Glomerular visceral epithelial cell (primary cell): ENCODE results near the gene CHST11.
"Not testable (repeated sequence)": the region's sequence is repeated elsewhere in the genome, so short reads cannot be mapped to it uniquely, and the experiment has no call there.

Experiments used
- DNase-seq: peaks from one replicate; pipeline ENCODE4 v3.0.0-alpha.2; 2016; ENCODE audit errors: extremely low spot score

CHST11 gene

DNA sequence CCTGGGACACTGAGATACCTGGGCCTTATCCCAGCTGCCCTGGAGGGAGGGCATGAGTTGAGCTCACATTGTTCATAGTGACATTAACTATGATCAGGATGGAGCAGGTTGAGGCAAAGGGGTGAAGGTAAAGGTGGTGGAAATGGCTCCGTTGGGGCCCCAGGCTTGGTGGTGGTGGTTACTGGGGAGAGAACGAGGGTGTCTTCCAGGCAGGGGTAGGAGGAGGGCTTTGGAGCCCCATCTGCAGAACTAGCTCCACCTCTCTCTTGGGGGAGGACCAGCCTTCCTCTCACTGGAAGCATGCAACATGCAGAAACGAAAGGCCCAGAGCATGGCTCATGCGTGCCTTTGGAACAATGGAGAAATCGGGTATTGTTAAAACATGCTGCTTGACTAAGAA lies 284.3 kb downstream of the CHST11 start:
- DNase-seq, result no peak

DNA sequence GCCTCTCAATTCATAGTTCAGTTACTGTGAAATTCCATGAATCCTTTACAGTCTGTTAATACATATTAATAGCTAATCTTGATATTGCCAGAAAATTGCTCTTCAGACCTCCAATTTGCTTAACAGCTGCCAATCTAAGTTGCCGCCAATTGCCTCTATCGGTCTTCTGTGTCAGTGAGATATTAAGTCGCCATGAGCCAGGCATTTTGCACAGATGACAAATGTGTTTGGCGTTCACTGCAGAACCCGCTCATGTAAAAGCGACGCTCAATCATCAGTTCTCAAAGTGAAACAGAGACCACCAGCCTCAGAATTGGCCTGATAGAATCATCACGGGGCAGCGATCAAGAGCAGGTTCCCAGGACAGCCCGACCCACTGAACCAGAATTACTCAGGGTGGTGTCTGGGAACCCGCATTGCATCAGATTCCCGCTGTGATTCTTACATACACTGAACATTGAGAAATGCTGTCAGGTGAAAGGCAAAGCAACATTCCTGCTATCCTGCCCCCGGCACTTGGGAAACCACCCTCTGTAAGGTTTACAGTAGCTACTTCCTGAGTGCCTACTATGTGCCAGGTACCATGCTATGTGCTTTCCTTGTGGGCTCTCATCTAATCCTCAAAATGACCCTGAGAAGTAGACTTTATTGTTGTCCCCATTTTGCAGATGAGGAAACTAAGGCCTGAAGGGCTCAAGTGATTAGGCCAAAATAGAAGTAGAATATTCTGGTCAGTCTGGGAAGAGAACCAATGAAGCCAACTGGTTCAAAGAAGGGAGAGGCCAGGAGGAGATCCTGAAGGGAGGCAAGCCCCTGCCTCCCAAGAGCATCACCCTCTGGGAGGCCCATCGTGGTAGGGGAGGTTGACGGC lies 285.0 kb downstream of the CHST11 start:
- no peak for DNase-seq

DNA sequence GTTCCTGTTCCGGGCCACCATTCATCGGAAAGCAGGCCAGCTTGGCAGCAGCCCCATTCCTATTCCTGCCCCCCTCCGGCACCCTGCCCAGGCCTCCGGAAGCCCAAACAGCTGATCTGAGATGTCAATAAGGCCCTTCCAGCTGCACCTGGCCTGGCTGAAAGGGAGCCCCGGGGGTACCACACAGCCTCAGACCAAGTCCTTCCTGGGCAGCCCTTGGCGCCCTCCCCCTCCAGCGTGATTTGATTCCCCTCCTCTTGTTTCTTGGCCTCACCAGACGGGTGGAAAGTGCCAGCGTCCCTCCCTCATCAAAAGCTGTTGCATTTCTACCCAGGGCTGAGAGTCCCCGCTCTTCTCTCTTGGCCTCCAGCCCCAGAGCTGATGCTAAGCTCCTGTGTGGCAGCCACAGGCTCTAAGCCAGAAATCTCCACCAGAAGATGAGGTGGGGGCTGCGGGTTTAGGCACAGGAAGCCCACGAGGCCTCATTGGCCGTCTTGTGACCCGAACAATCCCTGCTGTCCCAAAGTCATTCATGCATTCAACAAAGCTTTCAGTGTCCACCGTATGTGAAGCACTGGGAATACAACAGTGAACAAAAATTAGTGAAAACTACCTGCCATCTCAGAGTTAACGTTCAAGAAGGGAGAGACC lies 285.9 kb downstream of the CHST11 start:
- DNase-seq, result no peak

DNA sequence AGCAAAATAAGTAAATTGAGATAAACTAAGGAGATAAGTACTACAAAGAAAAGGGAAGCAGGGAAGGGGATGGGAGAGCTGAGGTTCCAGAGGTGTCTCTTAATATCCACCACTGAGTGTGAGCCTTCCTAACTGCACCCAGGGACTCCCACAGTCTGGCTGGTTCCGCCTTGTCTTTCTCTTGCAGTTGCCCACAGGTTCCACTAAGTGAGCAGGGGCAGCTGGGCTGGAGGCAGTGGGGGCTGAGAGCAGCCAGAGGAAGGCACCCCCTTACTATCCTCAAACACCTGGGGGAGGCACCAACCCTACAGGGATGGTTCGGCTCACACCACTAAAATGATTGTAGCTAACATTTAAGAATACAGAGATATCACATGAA lies 286.4 kb downstream of the CHST11 start:
- DNase-seq, result no peak

DNA sequence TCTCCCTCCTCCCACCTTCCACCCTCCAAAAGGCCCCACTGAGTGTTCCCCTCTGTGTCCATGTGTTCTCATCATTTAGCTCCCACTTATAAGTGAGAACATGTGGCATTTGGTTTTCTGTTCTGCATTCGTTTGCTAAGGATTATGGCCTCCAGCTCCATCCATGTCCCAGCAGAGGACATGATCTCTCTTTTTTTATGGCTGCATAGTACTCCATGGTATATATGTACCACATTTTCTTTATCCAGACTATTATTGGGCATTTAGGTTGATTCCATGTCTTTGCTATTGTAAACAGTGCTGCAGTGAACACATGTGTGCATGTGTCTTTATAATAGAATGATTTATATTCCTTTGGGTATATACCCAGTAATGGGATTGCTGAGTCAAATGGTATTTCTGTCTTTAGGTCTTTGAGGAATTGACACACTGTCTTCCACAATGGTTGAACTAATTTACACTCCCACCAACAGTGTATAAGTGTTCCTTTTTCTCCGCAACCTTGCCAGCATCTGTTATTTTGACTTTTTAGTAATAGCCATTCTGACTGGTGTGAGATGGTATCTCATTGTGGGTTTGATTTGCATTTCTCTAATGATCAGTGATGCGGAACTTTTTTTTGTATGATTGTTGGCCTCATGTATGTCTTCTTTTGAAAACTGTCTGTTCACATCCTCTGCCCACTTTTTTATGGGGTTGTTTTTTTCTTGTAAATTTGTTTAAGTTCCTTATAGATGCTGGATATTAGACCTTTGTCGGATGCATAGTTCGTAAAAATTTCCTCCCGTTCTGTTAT lies 287.2 kb downstream of the CHST11 start:
- not testable (repeated sequence) for DNase-seq

DNA sequence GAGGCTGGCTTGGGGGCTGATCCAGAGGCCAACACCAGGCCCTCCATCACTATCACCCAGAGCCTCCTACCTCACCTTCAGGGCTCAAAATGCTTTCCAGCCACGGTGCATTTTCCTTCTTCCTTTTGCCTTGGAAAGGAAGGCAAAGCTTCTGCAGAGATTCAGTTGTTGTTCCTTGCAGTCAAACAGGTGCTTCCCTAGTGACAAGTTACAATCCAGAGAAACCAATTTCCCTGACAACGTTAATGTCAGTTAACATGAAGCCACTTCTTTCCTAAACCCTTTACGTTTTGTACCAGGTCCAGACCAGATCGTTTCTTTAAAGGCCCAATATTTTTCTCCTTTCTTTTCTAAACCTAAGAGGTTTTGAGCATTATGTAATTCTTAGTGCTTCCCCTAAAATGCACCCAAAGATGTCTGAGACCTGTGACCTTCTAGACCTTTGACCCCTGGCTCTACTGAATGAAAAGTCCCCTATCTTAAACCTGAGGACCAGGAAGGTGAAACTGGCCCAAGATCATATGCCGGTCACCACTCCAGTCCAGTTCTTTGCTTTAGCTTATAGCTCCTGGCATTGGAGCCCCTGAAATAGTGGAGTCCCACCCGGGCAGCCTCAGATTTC lies 289.8 kb downstream of the CHST11 start:
- no peak for DNase-seq

DNA sequence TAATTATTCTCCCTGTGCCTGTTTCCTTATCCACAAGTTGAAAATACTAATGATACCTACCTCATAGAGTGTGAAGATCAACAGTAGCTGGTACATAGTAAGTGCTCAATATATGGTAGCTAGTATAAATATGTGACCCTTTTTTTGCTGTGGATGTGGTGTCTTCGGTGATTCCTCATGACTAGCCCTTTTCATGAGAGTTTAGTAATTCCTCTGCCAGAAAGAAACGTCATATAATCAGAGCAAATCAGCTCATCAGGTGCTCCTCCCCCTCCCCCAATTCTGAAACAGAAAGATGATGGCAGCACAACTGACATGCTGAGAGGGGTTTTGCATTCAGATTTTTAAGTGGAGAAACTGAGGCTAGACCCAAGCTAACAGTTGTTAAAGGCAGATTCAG lies 290.6 kb downstream of the CHST11 start:
- no peak for DNase-seq

DNA sequence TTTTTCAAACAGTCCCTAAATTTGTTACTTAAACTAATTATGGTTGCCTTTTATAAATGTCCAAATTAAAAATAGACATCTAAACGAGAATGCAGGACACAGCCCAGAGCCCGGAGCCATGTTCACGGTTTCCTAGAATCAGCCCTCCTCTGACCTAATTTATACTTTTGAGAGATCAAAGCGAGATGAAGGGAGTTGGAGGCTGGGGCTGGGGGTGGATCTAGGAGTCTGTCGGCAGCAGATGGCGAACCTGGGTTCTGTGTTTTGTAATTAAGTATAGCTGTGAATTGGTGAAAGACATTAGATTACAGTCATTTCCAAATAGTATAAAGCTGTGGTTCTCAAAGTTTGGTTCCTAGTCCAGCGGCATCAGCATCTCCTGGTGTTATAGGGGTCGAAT lies 291.2 kb downstream of the CHST11 start:
- no peak for DNase-seq

DNA sequence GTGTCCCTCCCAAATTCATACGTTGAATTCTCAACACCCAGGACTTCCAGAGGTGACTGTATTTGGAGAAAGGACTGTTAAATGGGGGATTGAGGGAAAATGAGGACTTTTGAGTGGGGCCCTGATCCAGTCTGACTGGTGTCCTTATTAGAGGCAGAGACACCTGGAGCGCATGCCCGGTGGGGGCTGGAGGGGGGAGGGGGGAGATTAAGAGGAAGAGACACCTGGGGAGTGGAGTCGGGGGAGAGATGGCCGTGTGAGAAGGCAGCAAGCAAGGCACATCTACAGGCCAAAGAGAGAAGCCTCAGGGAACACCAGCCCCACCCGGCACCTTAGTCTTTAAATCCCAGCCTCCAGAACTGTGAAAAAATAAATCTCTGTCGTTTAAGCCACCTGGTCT lies 291.6 kb downstream of the CHST11 start:
- no peak for DNase-seq

DNA sequence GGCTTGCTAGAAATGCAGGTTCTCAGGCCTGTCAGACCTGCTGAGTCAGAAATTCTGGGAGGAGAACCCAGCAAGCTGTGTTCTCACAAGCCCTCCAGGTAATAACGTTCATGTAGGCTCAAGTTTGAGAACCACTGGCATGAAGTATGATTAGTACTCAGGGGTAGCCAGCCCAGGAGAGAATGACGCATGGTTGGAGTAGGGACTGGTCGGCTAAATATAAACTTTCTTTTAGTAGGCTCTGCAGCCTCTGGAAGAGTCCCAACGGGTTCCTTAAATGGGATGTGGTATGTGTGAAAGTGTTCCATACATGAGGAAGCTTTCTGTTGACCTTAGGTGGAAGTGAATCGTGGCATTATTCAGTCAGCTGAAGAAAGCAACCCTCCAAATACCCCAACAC lies 292.0 kb downstream of the CHST11 start:
- peak; percentile 18 for DNase-seq

DNA sequence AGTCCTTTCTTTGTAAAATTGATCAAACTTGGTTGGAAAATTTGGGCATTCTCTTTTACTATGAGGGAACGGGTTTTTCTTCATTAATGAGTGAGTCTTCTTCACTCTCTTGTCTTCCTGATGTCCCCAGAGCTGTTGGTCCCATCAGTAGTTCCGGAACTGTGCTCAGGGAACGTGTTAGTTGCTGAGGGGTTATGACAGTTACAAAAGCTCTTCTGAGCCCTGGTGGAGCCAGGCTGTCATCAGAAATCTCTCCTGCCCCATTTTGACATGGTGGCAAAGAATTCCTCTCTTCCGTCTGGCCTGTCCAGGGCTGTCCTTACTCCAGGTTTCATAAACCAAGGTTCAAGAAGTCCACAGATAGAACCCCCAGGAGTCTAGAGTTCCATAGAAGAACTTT lies 292.8 kb downstream of the CHST11 start:
- DNase-seq, result no peak

DNA sequence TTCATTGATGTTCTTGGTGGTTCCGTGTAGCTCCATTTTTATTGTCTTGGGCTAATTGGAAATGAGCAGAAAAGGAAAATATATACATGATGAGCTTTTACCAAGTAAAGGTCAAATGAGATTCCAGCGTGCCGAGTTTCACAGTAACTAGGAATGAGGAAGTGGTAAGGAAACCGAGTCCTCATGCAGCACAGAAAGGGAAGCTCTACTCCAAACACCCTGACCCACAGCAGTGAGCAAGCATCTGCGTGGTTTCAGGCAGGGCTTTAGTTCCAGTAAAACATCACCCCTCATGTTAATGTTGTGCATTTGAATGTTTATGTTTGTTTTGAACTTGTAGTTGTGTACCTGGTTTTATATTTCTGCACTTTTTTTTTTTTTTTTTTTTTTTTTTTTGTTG lies 293.3 kb downstream of the CHST11 start:
- peak; percentile 61 for DNase-seq

DNA sequence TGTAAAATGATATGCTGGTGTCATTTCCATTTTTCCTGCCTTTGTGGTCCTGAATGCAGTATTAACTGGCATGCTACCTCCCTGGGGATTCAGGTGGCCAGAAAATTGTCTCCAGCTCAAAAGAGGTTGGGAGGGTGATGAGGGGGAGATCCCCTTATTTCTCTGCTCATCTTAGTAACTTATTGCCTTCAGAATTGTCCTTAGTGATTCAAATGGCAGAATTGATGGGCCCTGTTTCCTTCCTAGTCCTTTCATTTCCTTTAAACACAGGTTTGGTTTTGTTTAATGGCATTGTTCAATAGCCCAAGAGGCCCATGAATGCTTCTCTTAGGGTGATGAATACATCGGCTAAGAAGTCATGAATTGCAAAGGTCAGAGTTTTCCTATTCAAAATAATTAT lies 294.4 kb downstream of the CHST11 start:
- DNase-seq, result no peak

DNA sequence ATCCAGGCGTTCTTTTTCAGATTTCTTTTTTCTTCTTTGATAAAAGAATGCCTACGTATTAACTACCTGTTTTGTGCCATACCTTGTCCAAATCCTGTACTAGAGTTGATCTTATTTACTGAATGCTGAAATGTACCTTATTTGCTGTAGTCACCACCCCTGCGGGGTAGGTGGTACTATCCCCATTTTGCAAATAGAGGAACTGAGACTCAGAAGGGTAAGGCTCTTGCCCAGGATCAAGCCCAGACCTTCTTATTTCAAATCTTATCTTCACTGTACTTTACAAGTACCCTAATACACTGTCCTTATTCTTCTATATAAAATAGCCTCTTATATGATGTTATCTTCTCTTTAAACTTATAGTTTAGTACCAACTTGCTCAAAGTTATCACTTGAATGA lies 294.8 kb downstream of the CHST11 start:
- DNase-seq, result no peak

DNA sequence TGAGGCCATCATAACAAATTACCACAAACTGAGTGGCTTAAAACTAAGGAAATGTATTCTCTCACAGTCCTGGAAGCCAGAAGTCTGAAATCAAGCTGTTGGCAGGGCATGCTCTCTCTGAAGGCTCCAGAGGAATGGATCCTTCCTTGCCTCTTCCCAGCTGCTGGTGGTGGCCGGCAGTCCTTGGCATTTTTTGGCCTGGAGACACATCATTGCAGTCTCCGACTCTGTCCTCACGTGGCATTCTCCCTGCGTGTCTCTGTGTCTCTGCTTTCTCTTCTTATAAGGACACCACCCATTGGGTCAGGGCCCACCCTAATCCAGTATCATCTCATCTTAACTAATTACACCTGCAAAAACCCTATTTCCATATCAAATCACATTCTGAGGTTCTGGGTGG lies 295.3 kb downstream of the CHST11 start:
- DNase-seq, result no peak

DNA sequence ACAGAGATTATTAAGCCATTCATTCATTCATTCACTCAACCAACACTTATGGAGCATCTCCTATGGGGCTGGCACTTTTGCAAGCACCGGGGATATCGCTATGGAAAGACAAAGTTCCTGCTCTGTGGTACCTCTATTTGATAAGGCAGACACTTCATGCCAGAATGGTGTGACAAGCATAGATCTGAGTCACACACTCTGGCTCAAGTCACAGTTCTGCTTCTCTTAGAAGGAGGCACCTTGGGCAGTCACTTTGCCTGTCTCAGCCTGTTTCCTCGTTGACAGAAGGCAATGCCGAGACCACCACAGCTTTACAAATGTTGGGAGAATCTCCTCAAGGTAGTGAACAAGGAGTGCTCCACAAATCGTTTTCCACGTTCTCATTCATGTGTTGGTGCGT lies 296.1 kb downstream of the CHST11 start:
- DNase-seq, result no peak

DNA sequence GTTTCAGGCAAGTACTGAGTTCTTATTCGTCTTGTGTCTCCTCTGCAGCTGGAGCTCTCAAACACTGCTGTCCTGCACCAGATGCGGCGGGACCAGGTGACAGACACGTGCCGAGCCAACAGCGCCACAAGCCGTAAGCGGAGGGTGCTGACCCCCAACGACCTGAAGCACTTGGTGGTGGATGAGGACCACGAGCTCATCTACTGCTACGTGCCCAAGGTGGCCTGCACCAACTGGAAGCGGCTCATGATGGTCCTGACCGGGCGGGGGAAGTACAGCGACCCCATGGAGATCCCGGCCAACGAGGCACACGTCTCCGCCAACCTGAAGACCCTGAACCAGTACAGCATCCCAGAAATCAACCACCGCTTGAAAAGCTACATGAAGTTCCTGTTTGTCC lies 300.2 kb downstream of the CHST11 start:
- DNase-seq, result no peak

DNA sequence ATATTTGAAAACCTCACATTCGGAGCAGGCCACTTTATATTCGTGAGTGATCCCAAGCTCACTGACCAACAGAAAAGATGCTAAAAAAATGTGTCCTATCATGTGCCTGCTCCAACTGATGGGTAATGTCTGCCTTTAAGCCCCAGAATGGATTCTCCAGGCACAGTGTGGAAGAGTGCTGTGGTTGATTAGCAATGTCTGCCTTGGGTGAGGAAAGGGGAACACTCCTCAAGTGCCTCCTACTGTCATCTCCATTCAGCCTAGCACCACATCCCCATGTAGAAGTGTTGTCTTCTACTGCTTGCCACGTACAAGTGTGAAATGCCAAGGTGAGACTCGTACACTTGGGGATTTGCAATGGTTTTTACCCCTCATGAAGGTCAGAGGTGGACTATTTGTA lies 302.0 kb downstream of the CHST11 start:
- no peak for DNase-seq

DNA sequence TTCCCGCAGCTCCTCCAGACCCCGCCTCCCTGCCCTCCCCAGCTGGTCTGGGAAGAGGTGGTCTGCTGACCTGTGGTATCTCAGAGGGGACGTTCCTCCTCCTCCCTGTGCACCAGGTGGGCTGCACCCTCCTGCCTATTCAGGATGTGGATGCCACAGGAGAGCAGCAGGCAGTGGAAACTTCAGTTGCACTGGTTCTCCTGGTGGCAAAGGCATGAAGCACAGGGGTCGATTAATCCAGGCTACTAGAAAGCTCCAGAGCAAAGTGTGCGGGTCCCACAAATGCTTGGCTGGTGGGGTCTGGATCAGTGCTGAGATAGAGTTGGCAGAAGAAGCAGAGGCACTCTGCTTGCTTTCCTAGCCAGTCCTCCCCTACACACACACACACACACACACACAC lies 304.3 kb downstream of the CHST11 start:
- DNase-seq, result no peak

DNA sequence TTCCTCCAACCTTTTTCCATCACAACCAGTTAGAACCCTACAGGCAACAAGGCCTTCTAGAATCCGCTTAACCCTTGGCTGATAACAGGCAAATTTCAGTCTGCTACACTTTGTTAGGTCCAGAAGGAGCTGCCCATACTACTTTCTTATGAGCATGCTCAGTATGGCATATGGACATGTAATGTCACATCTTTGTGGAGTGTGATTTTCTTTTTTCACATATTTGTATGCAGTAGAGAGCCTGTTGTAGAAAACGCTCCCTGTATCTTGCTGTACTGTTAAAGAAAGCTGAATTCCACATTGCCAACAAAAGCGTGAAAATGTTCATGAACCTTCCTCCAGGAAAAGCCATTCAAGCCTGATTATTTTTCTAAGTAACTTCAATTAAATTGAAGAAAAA lies 304.9 kb downstream of the CHST11 start:
- DNase-seq, result no peak

DNA sequence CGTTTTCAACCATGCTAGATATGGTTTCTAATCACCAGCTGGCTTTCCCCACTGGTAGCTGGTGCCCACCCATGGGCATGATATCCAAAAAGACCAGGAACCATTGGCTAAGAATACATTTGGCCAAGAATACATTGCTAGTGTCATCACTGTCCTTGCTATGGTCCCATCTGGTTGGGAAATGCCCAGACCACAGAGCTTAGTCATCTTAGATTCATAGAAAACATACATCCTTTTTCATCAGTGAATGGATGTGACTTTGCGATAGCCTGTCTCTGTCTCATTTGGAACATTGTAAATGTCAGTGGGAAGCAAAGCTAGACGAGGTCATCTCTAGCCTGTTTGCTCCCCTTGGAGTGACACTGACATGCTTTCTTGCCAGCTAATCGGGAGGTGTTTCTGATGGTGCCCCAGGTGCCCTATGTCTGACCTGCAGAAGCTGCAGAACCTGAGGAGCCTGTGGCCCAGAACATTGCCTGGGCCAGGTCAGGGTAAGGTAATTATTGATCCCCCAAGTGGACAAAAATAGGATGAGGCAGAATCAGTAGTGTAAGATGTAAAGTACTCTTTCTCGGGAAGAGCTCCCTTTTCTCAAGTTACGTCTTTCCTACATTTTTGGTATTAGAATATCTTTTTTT lies 306.5 kb downstream of the CHST11 start:
- DNase-seq, result peak; percentile 16
